Measurements from ENCODE around the gene GAL3ST1. TPM values are rescaled to one million over a fixed set of nuclear protein-coding genes. Genes with fewer than 3 reads are reported as not detected.

GAL3ST1 gene
- polyA plus RNA-seq, 1 experiment: 0.06 TPM

GRCh38 chr22:30526656-30527055, 47.8 kb downstream of the GAL3ST1 start:
- Histone ChIP-seq H3K4me3 (ENCODE audit: low read depth, low read length) (no peak overlapping the region), H3K9me3 (ENCODE audit: control insufficient read depth, insufficient read depth, low read length) (no peaks in the 10 kb centered on the region), H3K27me3 (ENCODE audit: control insufficient read depth, insufficient read depth, low read length) (peaks cover 15% of the 10 kb centered on the region), H3K27ac (ENCODE audit: low read depth, low read length) (no peak overlapping the region)
- DNase-seq (ENCODE audit: low read depth, low spot score): no peak
- CTCF ChIA-PET: no interaction called here
- TF ChIP-seq CTCF (IDR thresholded peaks at IDR 0.05; ENCODE audit: low read depth, low read length): no peak
- POLR2A ChIA-PET: no interaction called here

GRCh38 chr22:30523646-30524489, 50.6 kb downstream of the GAL3ST1 start:
- H3K4me3 ChIP-seq (ENCODE audit: low read depth, low read length): no peak overlapping the region
- no peaks in the 10 kb centered on the region for H3K9me3 ChIP-seq (ENCODE audit: control insufficient read depth, insufficient read depth, low read length)
- ChIA-PET CTCF (interaction anchor here (0.7 kb wide), 1 partner anchor 29 kb away, joined by 5 read pairs; no protein-coding TSS in a partner anchor), POLR2A (interaction anchor here (0.6 kb wide), 1 partner anchor 122 kb away, joined by 3 read pairs; no protein-coding TSS in a partner anchor)
- peaks cover 25% of the 10 kb centered on the region for H3K27me3 ChIP-seq (ENCODE audit: control insufficient read depth, insufficient read depth, low read length)
- no peak for TF ChIP-seq CTCF (IDR thresholded peaks at IDR 0.05; ENCODE audit: low read depth, low read length)
- no peak overlapping the region for H3K27ac ChIP-seq (ENCODE audit: low read depth, low read length)
- DNase-seq (ENCODE audit: low read depth, low spot score): no peak

GRCh38 chr22:30521368-30522156, 52.9 kb downstream of the GAL3ST1 start:
- Histone ChIP-seq H3K4me3 (ENCODE audit: low read depth, low read length) (no peak overlapping the region), H3K27me3 (ENCODE audit: control insufficient read depth, insufficient read depth, low read length) (peaks cover 25% of the 10 kb centered on the region), H3K27ac (ENCODE audit: low read depth, low read length) (no peak overlapping the region), H3K9me3 (ENCODE audit: control insufficient read depth, insufficient read depth, low read length) (no peaks in the 10 kb centered on the region)
- no peak for TF ChIP-seq CTCF (IDR thresholded peaks at IDR 0.05; ENCODE audit: low read depth, low read length)
- ChIA-PET POLR2A (no interaction called here), CTCF (no interaction called here)
- no peak for DNase-seq (ENCODE audit: low read depth, low spot score)

- Histone ChIP-seq H3K9me3 (ENCODE audit: control insufficient read depth, insufficient read depth, low read length) (no peaks in the 10 kb centered on the region), H3K27me3 (ENCODE audit: control insufficient read depth, insufficient read depth, low read length) (peaks cover 27% of the 10 kb centered on the region), H3K27ac (ENCODE audit: low read depth, low read length) (no peak overlapping the region), H3K4me3 (ENCODE audit: low read depth, low read length) (no peak overlapping the region)
- TF ChIP-seq CTCF (IDR thresholded peaks at IDR 0.05; ENCODE audit: low read depth, low read length): no peak
- ChIA-PET CTCF (no interaction called here), POLR2A (no interaction called here)
- no peak for DNase-seq (ENCODE audit: low read depth, low spot score)
Observed at GRCh38 chr22:30519842-30520425, 54.5 kb downstream of the GAL3ST1 start.

Data from AG04450 (cell line).